ENCODE data around the gene CHKA. TPM values are rescaled to one million over a fixed set of nuclear protein-coding genes. Genes with fewer than 3 reads are reported as not detected.
A peak's percentile ranks its signal among the peaks of the same experiment; 100 is the strongest.

Gene CHKA
- total RNA-seq, 1 experiment from 2014 or later: 63.0 TPM

GRCh38 chr11:68165601-68166000 lies 44.4 kb upstream of the CHKA start:
- Histone ChIP-seq H4K20me1 (ENCODE audit: control insufficient read depth, insufficient read depth, insufficient read length) (no peaks in the 10 kb centered on the region), H3K9ac (ENCODE audit: extremely low read depth, insufficient read length, low read length) (no peak overlapping the region), H2BK12ac (ENCODE audit: insufficient read length, low read depth, low read length) (no peak overlapping the region), H3K27ac (ENCODE audit: insufficient read length, low read depth, low read length) (no peak overlapping the region), H3K4me2 (ENCODE audit: insufficient read depth, insufficient read length, low read length) (no peak overlapping the region), H3K79me2 (ENCODE audit: insufficient read depth, low read length) (no peaks in the 10 kb centered on the region), H3K9me3 (ENCODE audit: control insufficient read depth, low read depth, low read length) (no peaks in the 10 kb centered on the region), H3K27me3 (ENCODE audit: insufficient read depth, low read length) (no peaks in the 10 kb centered on the region), H2BK20ac (ENCODE audit: low read depth, low read length, poor library complexity, severe bottlenecking) (no peak overlapping the region), H3K23me2 (ENCODE audit: insufficient read length, low read depth, low read length, poor library complexity, severe bottlenecking) (no peaks in the 10 kb centered on the region), H2BK5ac (ENCODE audit: insufficient read length, low read length) (no peak overlapping the region), H2AK5ac (ENCODE audit: insufficient read length, low read length) (no peak overlapping the region), H3K18ac (ENCODE audit: insufficient read length, low read depth, low read length) (no peak overlapping the region), H3K56ac (ENCODE audit: insufficient read length, low read depth, low read length) (no peak overlapping the region), H2AFZ (ENCODE audit: low read length) (no peak overlapping the region), H4K8ac (replicated peaks; ENCODE audit: insufficient read length, low read depth, low read length) (no peak overlapping the region), H2BK120ac (ENCODE audit: low read depth, low read length, poor library complexity, severe bottlenecking) (no peak overlapping the region), H3K23ac (ENCODE audit: insufficient read length, low read depth, low read length) (no peak overlapping the region), H3K4me1 (ENCODE audit: insufficient read depth, low read length) (no peaks in the 10 kb centered on the region), H3K14ac (ENCODE audit: insufficient read depth, low read length) (no peak overlapping the region), H4K5ac (ENCODE audit: insufficient read length, low read depth, low read length) (no peak overlapping the region), H3K4ac (ENCODE audit: low read depth, low read length) (no peak overlapping the region), H2BK15ac (ENCODE audit: low read depth, low read length) (no peak overlapping the region), H4K91ac (ENCODE audit: insufficient read length, low read depth, low read length) (no peak overlapping the region), H3K79me1 (ENCODE audit: insufficient read depth, low read depth, low read length, poor library complexity, severe bottlenecking) (no peaks in the 10 kb centered on the region), H3T11ph (ENCODE audit: low read length) (no peak overlapping the region)
- no peak overlapping the region for H3K4me3 Mint-ChIP-seq
- H3K27ac Mint-ChIP-seq: 0 out of 7 replicates have a peak overlapping the region, but pooled peaks of 2 of the 3 experiments have one; percentile 32 to 56
- no peaks in the 10 kb centered on the region; a peak in 1 of 4 replicates for H3K4me1 Mint-ChIP-seq
- TF ChIP-seq, protein P1, sequence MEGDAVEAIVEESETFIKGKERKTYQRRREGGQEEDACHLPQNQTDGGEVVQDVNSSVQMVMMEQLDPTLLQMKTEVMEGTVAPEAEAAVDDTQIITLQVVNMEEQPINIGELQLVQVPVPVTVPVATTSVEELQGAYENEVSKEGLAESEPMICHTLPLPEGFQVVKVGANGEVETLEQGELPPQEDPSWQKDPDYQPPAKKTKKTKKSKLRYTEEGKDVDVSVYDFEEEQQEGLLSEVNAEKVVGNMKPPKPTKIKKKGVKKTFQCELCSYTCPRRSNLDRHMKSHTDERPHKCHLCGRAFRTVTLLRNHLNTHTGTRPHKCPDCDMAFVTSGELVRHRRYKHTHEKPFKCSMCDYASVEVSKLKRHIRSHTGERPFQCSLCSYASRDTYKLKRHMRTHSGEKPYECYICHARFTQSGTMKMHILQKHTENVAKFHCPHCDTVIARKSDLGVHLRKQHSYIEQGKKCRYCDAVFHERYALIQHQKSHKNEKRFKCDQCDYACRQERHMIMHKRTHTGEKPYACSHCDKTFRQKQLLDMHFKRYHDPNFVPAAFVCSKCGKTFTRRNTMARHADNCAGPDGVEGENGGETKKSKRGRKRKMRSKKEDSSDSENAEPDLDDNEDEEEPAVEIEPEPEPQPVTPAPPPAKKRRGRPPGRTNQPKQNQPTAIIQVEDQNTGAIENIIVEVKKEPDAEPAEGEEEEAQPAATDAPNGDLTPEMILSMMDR (conservative IDR thresholded peaks at IDR 0.05): no peak
- H3K9me3 Mint-ChIP-seq: no peaks in the 10 kb centered on the region
- H3K27me3 Mint-ChIP-seq (ENCODE audit: low read depth): no peaks in the 10 kb centered on the region
- WGBS (ENCODE audit: extremely low coverage, insufficient read length, low lambda C conversion rate): no CpG with 5 or more reads among the region's 4 CpGs
- peaks cover 17 to 55% (median 35%) of the 10 kb centered on the region in 3 experiments; a peak in 6 of 7 replicates for H3K36me3 Mint-ChIP-seq (ENCODE audit: insufficient read depth in 1 of 3, low read depth in 3 of 3)
- no peak for DNase-seq

Measured in H9 (cell line).